AG09319 (cell line): ENCODE results near the gene VSX2.

Source experiments
- DNase-seq: peaks from one replicate; pipeline ENCODE4 v3.0.0-alpha.2; 2010; ENCODE audit warnings: low read depth; ENCODE audit errors: extremely low read depth
- TF ChIP-seq, protein P1 (sequence below): IDR thresholded peaks from 2 replicates; pipeline ENCODE4 v1.5.1; 2011; ENCODE audit warnings: low read depth, mild to moderate bottlenecking, inconsistent platforms, low read length, moderate library complexity

The VSX2 gene

DNA sequence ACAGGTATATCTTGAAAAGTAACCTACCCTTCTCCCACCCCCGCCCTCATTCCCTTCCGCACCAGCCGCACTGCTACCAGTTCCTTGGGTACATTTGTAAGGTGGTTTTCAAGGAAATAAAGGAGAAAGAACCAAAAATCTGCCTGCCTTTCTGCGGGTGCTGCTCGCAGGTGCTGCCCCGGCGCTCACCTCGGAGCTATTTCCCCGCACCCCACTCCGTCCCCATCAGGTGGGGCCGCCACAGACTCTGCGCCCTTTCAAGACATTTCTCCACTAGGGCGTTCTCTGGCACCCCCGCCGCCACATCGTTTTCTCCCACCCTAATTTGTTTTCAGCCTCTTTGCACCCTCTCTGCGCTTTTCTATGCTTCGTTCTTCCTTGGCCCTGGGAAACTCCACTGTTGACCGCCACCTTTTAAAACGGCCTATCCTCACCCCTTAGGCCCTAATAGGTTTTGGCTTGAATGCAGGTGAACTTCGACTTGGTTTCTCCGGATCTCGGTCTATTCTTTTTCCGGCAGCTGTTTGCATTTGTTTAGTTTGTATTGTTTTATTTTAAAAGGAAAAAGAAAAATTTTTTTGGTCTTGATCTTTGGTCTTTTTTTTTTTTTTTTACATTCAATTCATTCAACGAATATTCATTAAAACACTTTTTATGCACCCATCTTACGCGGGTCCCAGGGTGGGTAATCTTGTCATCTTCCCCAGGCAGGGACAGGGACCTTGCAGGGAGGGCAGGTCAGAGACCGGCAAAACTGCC, 3.0 kb downstream of the VSX2 start:
- no peak for DNase-seq
- TF ChIP-seq, protein P1, sequence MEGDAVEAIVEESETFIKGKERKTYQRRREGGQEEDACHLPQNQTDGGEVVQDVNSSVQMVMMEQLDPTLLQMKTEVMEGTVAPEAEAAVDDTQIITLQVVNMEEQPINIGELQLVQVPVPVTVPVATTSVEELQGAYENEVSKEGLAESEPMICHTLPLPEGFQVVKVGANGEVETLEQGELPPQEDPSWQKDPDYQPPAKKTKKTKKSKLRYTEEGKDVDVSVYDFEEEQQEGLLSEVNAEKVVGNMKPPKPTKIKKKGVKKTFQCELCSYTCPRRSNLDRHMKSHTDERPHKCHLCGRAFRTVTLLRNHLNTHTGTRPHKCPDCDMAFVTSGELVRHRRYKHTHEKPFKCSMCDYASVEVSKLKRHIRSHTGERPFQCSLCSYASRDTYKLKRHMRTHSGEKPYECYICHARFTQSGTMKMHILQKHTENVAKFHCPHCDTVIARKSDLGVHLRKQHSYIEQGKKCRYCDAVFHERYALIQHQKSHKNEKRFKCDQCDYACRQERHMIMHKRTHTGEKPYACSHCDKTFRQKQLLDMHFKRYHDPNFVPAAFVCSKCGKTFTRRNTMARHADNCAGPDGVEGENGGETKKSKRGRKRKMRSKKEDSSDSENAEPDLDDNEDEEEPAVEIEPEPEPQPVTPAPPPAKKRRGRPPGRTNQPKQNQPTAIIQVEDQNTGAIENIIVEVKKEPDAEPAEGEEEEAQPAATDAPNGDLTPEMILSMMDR: no peak

DNA sequence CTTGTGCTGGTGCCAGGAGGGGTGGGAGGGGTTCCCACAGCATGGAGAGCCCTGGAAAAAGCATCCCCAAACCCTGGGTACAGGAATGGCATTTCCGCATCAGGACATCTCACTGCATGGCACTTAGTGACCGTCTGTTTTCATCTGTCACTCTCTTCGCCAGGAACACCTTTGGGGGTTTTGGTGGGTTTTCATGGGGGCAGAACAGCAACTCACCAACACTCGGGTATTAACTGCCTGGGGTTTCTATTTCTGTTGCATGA, 3.5 kb downstream of the VSX2 start:
- DNase-seq: no peak
- TF ChIP-seq, protein P1: no peak

DNA sequence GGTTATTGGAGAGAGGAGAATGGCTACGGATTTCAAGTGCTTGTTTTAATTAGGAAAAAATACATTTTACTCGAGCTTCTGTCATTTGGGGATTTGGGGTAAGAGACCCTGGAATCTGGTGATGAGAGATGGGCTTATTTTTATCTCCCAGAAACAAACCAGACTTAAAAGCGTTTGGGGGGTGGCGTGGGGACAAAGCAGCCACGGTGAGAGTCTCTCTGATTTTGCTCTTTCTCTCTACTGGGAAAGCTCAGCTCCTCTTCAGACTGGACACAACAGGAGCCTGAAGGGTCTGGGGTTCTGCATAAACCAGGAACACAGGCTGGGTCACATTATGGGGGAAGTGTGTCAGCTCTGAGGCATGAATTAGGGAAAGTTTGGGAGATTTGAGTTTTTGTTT, 3.8 kb downstream of the VSX2 start:
- TF ChIP-seq, protein P1: no peak
- no peak for DNase-seq

DNA sequence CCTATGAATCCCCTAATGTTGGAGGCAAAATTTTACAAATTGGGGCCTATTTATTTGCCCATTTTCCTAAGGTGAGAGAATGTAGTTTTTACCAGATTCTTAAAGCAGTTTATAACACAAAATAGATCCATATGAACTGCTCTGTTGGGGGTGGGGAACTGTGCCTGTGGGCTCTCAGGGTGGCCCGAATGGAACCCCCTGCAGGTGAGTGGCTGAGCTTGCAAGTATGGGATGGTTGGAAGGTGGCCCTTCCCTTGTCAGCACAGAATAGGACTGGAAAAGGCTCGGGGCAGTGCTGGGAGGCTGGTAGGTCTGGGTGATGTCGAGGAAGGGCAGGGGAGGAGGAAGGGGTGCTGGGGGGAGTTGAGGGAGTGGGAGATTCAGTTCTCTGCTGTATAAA, 4.9 kb downstream of the VSX2 start:
- TF ChIP-seq, protein P1: no peak
- DNase-seq: no peak

DNA sequence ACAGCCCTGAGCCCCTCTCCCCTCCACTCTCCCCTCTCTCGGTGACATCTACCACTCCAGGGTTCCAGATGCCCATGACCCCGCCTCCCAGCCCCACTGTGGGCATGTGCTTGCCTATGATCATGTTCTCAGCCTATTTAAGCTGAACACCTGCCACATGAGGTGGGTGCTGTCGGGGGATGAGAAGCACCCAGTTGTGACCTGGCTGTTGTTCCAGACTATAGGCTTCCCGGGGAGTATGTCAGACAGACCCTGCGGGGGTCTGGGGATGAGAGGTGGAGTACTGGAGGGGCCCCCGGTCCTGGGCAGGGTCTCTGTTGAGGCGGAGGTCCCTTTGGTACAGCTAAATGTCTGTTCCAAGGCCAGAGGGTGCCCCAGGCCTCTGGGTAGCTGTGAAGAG, 6.0 kb downstream of the VSX2 start:
- no peak for DNase-seq
- TF ChIP-seq, protein P1: no peak

DNA sequence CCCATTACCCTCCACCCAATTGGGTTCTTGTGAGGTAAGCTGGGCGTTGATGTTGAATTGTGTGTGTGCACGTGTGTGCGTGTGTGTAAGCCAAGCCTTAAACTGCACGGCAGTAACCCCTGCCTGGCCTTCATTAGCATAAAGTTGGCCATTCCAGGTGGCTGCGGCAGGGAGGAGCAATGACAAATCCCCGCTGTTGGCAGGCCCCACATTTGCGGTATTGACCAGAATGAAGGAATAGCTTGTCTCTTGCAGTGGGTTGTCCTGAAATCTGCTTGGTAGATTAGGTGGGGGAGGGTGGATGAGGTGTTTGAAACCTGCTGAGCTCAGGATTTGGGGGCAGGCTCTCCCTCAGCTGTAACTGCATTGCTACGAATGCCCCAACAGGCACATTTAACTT, 7.3 kb downstream of the VSX2 start:
- TF ChIP-seq, protein P1: no peak
- DNase-seq: no peak

DNA sequence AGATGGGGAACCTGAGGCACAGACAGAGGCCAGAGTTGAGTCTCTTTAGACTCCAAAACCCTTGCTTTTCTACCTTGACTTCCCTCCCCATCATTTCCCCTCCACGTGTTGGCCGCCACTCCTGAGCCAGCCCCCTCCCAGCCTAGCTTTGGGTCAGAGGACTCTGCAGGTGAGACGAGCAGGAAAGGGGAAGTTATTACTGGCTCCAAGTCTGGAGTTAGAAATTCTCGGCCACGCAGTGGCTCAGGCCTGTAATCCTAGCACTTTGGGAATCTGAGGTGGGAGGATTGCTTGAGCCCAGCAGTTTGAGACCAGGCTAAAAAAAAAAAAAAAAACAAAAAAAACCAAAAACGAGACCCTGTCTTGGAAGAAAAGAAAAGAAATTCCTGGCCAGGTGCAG, 8.8 kb downstream of the VSX2 start:
- DNase-seq: no peak
- TF ChIP-seq, protein P1: no peak
